ENCODE measurements around the gene ZNF787. TPM values are rescaled to one million over a fixed set of nuclear protein-coding genes. Genes with fewer than 3 reads are reported as not detected.

Gene ZNF787
- total and polyA plus RNA-seq, 10 of the 15 experiments (the other 5 are each of a cell fraction or from before 2014, with no cell fraction given) = 0.23 to 39.9 (median 4.1) TPM

- TF ChIP-seq, protein P1, sequence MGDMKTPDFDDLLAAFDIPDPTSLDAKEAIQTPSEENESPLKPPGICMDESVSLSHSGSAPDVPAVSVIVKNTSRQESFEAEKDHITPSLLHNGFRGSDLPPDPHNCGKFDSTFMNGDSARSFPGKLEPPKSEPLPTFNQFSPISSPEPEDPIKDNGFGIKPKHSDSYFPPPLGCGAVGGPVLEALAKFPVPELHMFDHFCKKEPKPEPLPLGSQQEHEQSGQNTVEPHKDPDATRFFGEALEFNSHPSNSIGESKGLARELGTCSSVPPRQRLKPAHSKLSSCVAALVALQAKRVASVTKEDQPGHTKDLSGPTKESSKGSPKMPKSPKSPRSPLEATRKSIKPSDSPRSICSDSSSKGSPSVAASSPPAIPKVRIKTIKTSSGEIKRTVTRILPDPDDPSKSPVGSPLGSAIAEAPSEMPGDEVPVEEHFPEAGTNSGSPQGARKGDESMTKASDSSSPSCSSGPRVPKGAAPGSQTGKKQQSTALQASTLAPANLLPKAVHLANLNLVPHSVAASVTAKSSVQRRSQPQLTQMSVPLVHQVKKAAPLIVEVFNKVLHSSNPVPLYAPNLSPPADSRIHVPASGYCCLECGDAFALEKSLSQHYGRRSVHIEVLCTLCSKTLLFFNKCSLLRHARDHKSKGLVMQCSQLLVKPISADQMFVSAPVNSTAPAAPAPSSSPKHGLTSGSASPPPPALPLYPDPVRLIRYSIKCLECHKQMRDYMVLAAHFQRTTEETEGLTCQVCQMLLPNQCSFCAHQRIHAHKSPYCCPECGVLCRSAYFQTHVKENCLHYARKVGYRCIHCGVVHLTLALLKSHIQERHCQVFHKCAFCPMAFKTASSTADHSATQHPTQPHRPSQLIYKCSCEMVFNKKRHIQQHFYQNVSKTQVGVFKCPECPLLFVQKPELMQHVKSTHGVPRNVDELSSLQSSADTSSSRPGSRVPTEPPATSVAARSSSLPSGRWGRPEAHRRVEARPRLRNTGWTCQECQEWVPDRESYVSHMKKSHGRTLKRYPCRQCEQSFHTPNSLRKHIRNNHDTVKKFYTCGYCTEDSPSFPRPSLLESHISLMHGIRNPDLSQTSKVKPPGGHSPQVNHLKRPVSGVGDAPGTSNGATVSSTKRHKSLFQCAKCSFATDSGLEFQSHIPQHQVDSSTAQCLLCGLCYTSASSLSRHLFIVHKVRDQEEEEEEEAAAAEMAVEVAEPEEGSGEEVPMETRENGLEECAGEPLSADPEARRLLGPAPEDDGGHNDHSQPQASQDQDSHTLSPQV (IDR thresholded peaks at IDR 0.05) = no peak
- TF ChIP-seq CBX5 (IDR thresholded peaks at IDR 0.05; ENCODE audit: low read depth) (no peak), WRNIP1 (IDR thresholded peaks at IDR 0.05; ENCODE audit: borderline replicate concordance, low read depth, low read length) (no peak), FOXK2 (IDR thresholded peaks at IDR 0.05) (no peak), MXI1 (IDR thresholded peaks at IDR 0.05; ENCODE audit: low read depth, low read length) (no peak), CHD2 (IDR thresholded peaks at IDR 0.05; ENCODE audit: borderline replicate concordance, low read depth, low read length) (no peak)
- TF ChIP-seq, protein P2, sequence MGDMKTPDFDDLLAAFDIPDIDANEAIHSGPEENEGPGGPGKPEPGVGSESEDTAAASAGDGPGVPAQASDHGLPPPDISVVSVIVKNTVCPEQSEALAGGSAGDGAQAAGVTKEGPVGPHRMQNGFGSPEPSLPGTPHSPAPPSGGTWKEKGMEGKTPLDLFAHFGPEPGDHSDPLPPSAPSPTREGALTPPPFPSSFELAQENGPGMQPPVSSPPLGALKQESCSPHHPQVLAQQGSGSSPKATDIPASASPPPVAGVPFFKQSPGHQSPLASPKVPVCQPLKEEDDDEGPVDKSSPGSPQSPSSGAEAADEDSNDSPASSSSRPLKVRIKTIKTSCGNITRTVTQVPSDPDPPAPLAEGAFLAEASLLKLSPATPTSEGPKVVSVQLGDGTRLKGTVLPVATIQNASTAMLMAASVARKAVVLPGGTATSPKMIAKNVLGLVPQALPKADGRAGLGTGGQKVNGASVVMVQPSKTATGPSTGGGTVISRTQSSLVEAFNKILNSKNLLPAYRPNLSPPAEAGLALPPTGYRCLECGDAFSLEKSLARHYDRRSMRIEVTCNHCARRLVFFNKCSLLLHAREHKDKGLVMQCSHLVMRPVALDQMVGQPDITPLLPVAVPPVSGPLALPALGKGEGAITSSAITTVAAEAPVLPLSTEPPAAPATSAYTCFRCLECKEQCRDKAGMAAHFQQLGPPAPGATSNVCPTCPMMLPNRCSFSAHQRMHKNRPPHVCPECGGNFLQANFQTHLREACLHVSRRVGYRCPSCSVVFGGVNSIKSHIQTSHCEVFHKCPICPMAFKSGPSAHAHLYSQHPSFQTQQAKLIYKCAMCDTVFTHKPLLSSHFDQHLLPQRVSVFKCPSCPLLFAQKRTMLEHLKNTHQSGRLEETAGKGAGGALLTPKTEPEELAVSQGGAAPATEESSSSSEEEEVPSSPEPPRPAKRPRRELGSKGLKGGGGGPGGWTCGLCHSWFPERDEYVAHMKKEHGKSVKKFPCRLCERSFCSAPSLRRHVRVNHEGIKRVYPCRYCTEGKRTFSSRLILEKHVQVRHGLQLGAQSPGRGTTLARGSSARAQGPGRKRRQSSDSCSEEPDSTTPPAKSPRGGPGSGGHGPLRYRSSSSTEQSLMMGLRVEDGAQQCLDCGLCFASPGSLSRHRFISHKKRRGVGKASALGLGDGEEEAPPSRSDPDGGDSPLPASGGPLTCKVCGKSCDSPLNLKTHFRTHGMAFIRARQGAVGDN (IDR thresholded peaks at IDR 0.05) = no peak
- TF ChIP-seq, protein P3, sequence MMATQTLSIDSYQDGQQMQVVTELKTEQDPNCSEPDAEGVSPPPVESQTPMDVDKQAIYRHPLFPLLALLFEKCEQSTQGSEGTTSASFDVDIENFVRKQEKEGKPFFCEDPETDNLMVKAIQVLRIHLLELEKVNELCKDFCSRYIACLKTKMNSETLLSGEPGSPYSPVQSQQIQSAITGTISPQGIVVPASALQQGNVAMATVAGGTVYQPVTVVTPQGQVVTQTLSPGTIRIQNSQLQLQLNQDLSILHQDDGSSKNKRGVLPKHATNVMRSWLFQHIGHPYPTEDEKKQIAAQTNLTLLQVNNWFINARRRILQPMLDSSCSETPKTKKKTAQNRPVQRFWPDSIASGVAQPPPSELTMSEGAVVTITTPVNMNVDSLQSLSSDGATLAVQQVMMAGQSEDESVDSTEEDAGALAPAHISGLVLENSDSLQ (IDR thresholded peaks at IDR 0.05) = no peak
Observed at GRCh38 chr19:56170261-56170660, 49.2 kb upstream of the ZNF787 start (continued).

Data from GM12878 (cell line).